GM12891 (cell line): Measurements from ENCODE around the gene SPNS2.

Experiments
- DNase-seq: peaks from one replicate; pipeline ENCODE4 v3.0.0; 2011; ENCODE audit warnings: low spot score; ENCODE audit not compliant: insufficient read length
- FAIRE-seq: peaks from 2 replicates; lab custom pipeline; 2011; peaks lifted over from hg19 to GRCh38; lab: Jason Lieb, UNC
- PAX5 ChIP-seq: IDR thresholded peaks from 2 replicates; pipeline ENCODE4 v1.6.1; 2011; ENCODE audit warnings: low read length, moderate library complexity, mild to moderate bottlenecking; ENCODE audit not compliant: insufficient read depth, severe bottlenecking
- POLR2A ChIP-seq: IDR thresholded peaks from 2 replicates; pipeline ENCODE4 v1.6.1; 2011; ENCODE audit warnings: low read depth, low read length, control low read depth
- POLR2AphosphoS5 ChIP-seq: IDR thresholded peaks from 2 replicates; pipeline ENCODE4 v1.6.1; 2011; ENCODE audit warnings: low read depth, low read length, control low read depth
- POU2F2 ChIP-seq: IDR thresholded peaks from 2 replicates; pipeline ENCODE4 v1.6.1; 2011; ENCODE audit warnings: low read depth, mild to moderate bottlenecking, control low read depth, low read length, moderate library complexity
- SPI1 ChIP-seq: IDR thresholded peaks from 2 replicates; pipeline ENCODE4 v1.6.1; 2011; ENCODE audit warnings: low read depth, low read length, control low read depth
- TAF1 ChIP-seq: IDR thresholded peaks from 2 replicates; pipeline ENCODE4 v1.6.1; 2011; ENCODE audit warnings: low read depth, low read length, control low read depth

The SPNS2 gene

GRCh38 chr17:4562015-4562969 lies 63.6 kb downstream of the SPNS2 start:
- DNase-seq (no peak), FAIRE-seq (peak; percentile 40)
- TF ChIP-seq POU2F2 = no peak
- no peak for TF ChIP-seq TAF1
- 0 out of 2 replicates have a peak, but pooled peaks have one; percentile 23 for TF ChIP-seq SPI1

GRCh38 chr17:4565209-4566141 lies 66.8 kb downstream of the SPNS2 start:
- TF ChIP-seq SPI1 (no peak), TAF1 (no peak)
- FAIRE-seq = peak; percentile 89
- no peak for DNase-seq

- DNase-seq (no peak), FAIRE-seq (peak; percentile 60)
- TF ChIP-seq POLR2A (no peak), SPI1 (0 out of 2 replicates have a peak, but pooled peaks have one; percentile 14), POU2F2 (no peak), POLR2AphosphoS5 (no peak)
Observed at GRCh38 chr17:4566785-4567184, 68.1 kb downstream of the SPNS2 start.

- DNase-seq (no peak), FAIRE-seq (no peak)
- TF ChIP-seq TAF1 = no peak
Observed at GRCh38 chr17:4569591-4569990, 70.9 kb downstream of the SPNS2 start.

- DNase-seq (no peak), FAIRE-seq (no peak)
- TF ChIP-seq POLR2AphosphoS5 (no peak), TAF1 (no peak), PAX5 (no peak), POU2F2 (no peak), SPI1 (no peak), POLR2A (no peak)
Observed at GRCh38 chr17:4572131-4572530, 73.5 kb downstream of the SPNS2 start.

- DNase-seq = no peak
- no peak for TF ChIP-seq POU2F2
- TF ChIP-seq PAX5 = no peak
- TF ChIP-seq POLR2A = no peak
- no peak for TF ChIP-seq POLR2AphosphoS5
- TF ChIP-seq TAF1 = no peak
- TF ChIP-seq SPI1 = no peak
- peak; percentile 83 for FAIRE-seq
Observed at GRCh38 chr17:4573115-4573514, 74.4 kb downstream of the SPNS2 start.

GRCh38 chr17:4573669-4574068 lies 75.0 kb downstream of the SPNS2 start:
- FAIRE-seq = peak; percentile 87

GRCh38 chr17:4574448-4575045 lies 75.9 kb downstream of the SPNS2 start:
- TF ChIP-seq TAF1 = no peak
- TF ChIP-seq POU2F2 = no peak
- TF ChIP-seq PAX5 = no peak
- TF ChIP-seq POLR2A = no peak
- TF ChIP-seq POLR2AphosphoS5 = no peak
- TF ChIP-seq SPI1 = no peak
- no peak for FAIRE-seq
- no peak for DNase-seq

More at GRCh38 chr17:4573669-4574068, 75.0 kb downstream of the SPNS2 start:
- DNase-seq = no peak
- TF ChIP-seq PAX5 (no peak), SPI1 (no peak), POLR2A (no peak), POLR2AphosphoS5 (no peak), POU2F2 (no peak), TAF1 (no peak)

GRCh38 chr17:4576161-4576558 lies 77.5 kb downstream of the SPNS2 start:
- TF ChIP-seq POU2F2 (no peak), POLR2AphosphoS5 (no peak), TAF1 (no peak), POLR2A (no peak), PAX5 (no peak), SPI1 (no peak)
- FAIRE-seq = no peak
- no peak for DNase-seq

- FAIRE-seq = no peak
Observed at GRCh38 chr17:4576729-4577322, 78.1 kb downstream of the SPNS2 start.

More at GRCh38 chr17:4576729-4577322, 78.1 kb downstream of the SPNS2 start:
- DNase-seq = no peak
- TF ChIP-seq POU2F2 = no peak
- TF ChIP-seq POLR2A = no peak
- TF ChIP-seq PAX5 = no peak
- TF ChIP-seq SPI1 = no peak
- TF ChIP-seq POLR2AphosphoS5 = no peak
- no peak for TF ChIP-seq TAF1
